Measurements from ENCODE around the gene PRTN3.

- TF ChIP-seq EP300 (IDR thresholded peaks at IDR 0.05), result no peak
- TF ChIP-seq CTCF (IDR thresholded peaks at IDR 0.05), result no peak
- no peak for TF ChIP-seq POLR2A (IDR thresholded peaks at IDR 0.05)
Observed at GRCh38 chr19:861141-861755, 20.4 kb downstream of the PRTN3 start.

Data from tibial nerve (tissue), 4 donors.